Esophagus (tissue), 2 donors: ENCODE measurements around the gene ITPRIP. TPM values are rescaled to one million over a fixed set of nuclear protein-coding genes. Genes with fewer than 3 reads are reported as not detected.

ENCODE experiments used
- H3K27ac ChIP-seq, 2 donors: one replicate each; pipeline ENCODE4 v1.5.1; 2013; ENCODE audit warnings: low read depth in 2 of 2, mild to moderate bottlenecking in 2 of 2, inconsistent platforms in 1 of 2, low read length in 1 of 2, moderate library complexity in 1 of 2
- H3K27me3 ChIP-seq, 2 donors: one replicate each; pipeline ENCODE4 v1.6.1; 2013; ENCODE audit warnings: low read length in 2 of 2, control low read depth in 1 of 2, mild to moderate bottlenecking in 1 of 2; ENCODE audit not compliant: insufficient read depth in 2 of 2, control insufficient read depth in 1 of 2
- H3K36me3 ChIP-seq, 2 donors: one replicate each; pipeline ENCODE4 v1.6.1; 2013; ENCODE audit warnings: low read length in 1 of 2; ENCODE audit not compliant: control insufficient read depth in 2 of 2, insufficient read depth in 2 of 2
- H3K4me1 ChIP-seq, 2 donors: one replicate each; pipeline ENCODE4 v1.6.1; 2013; ENCODE audit warnings: low read length in 1 of 2; ENCODE audit not compliant: control insufficient read depth in 2 of 2, insufficient read depth in 2 of 2
- H3K4me3 ChIP-seq, 2 donors: one replicate each; pipeline ENCODE4 v1.5.1; 2013; ENCODE audit warnings: low read length in 2 of 2, mild to moderate bottlenecking in 2 of 2, low read depth in 1 of 2, moderate library complexity in 1 of 2
- H3K9me3 ChIP-seq, 2 donors: one replicate each; pipeline ENCODE4 v1.6.1; 2013; ENCODE audit warnings: mild to moderate bottlenecking in 2 of 2, low read depth in 1 of 2, low read length in 1 of 2, moderate library complexity in 1 of 2; ENCODE audit not compliant: control insufficient read depth in 2 of 2, insufficient read depth in 1 of 2
- WGBS, 2 donors: extraction: QIAGEN DNeasy Blood & Tissue Kit; methylation state at CpG; one replicate each; pipeline ENCODE4 v1.1.7; 2013; 5-methylcytosine and 5-hydroxymethylcytosine counted together
- polyA plus RNA-seq, 2 donors: library from polyadenylated mRNA; stranded (reverse); fragments of 200-250 nt; gene quantifications; one replicate each; pipeline ENCODE4 v1.2.3, GENCODE V29; 2013
- donor health status: healthy with polysubstance abuse.
- donor health status: Bipolar disorder and iron deficiency.

The ITPRIP gene
- polyA plus RNA-seq, 2 donors: 34.0 to 34.5 TPM

DNA sequence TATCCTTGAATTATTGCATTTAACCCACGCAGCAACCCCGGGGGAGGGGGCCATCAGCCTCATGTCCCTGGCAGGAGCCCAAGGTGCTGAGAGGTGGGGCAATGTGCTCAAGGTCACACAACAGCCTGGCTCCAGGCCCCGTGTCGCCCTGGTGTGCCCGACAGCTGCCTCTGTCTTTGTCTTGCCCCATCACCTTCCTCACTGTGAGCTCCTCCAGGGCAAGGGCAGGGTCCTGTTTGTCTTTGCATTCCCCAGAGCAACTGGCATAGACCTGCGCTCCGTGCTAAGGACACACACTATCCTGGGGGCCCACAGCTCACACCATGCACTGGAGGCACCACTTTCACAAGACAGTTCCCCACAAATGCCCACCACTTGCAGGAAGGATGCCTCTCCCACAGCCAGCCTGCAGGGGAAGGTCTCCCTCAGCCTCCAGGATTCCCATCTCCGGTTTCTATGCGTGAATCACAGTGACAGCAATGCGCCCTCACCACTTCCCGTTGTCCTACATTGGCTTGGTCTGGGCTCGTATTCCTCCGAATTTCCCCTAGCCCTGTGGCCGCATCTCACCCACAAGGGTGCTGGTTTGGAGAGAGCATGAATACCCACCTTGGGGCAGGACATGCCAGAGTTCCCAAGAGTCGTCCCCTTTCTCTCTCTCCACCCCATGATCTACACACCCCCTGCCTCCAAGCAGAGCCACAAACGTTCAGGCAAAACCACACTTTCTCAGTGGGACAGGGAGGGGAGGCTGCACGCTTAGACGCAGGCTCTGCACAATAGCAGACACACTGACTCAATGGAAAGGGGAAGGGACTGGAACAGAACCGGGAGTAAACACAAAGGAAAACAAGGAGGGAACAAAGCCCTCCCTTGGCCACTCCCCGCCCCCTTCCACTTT lies 10.3 kb downstream of the ITPRIP start:
- Histone ChIP-seq H3K9me3 (no peaks in the 10 kb centered on the region), H3K27ac (peak overlapping the region; percentile 92 to 99), H3K36me3 (peaks cover 2 to 7% of the 10 kb centered on the region in 2 donors), H3K4me1 (peaks cover 25 to 60% of the 10 kb centered on the region in 2 donors), H3K27me3 (no peaks in the 10 kb centered on the region), H3K4me3 (peak overlapping the region; percentile 22 to 25)
- 29 to 44% methylated on average over 20 of the region's 20 CpGs for WGBS, 2 donors

DNA sequence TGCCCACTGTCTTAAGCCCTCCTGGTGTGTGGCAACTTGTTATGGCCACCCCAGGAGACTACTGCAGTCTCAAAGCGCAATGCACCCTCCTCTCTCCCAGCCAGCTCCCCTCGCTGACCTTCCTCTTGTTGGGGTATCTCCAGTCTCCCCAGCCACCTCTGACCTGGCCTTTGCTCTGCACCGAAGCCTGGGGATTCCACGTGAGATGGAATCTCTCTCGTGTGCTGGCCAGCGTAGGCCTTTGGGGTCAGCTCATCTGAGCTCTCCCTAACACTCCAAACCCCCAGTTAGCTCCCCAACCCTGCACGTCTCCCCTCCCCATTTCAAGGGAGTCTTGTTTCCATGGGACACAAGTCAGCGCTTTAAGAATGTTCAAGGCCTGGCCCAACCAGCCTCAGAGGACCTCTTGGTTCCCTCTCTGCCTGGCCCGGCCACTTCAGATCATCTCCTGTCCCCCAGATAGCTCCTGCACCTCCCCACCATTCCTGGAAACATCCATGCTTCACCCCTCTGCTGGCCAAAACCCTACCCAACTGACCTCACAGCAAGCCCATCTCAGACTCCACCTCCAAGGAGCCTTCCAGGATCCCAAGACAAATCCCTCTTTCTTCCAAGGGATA lies 11.2 kb downstream of the ITPRIP start:
- Histone ChIP-seq H3K4me3 (no peak overlapping the region), H3K4me1 (peaks cover 28 to 63% of the 10 kb centered on the region in 2 donors)
- WGBS, 2 donors: 96% methylated on average over 9 of the region's 9 CpGs

GRCh38 chr10:104325436-104326435 lies 12.5 kb downstream of the ITPRIP start:
- H3K9me3 ChIP-seq: no peaks in the 10 kb centered on the region
- H3K36me3 ChIP-seq: peaks cover 2 to 6% of the 10 kb centered on the region in 2 donors
- H3K27ac ChIP-seq: peak overlapping the region; percentile 60 to 82
- H3K27me3 ChIP-seq: no peaks in the 10 kb centered on the region
- no peak overlapping the region for H3K4me3 ChIP-seq
- WGBS, 2 donors: 71 to 77% methylated on average over 28 of the region's 28 CpGs
- H3K4me1 ChIP-seq: peaks cover 28 to 68% of the 10 kb centered on the region in 2 donors

More for the DNA sequence above, 11.2 kb downstream of the ITPRIP start:
- Histone ChIP-seq H3K9me3 (no peaks in the 10 kb centered on the region), H3K27me3 (no peaks in the 10 kb centered on the region), H3K27ac (peak overlapping the region; percentile 92 to 99), H3K36me3 (peaks cover 2 to 6% of the 10 kb centered on the region in 2 donors)

DNA sequence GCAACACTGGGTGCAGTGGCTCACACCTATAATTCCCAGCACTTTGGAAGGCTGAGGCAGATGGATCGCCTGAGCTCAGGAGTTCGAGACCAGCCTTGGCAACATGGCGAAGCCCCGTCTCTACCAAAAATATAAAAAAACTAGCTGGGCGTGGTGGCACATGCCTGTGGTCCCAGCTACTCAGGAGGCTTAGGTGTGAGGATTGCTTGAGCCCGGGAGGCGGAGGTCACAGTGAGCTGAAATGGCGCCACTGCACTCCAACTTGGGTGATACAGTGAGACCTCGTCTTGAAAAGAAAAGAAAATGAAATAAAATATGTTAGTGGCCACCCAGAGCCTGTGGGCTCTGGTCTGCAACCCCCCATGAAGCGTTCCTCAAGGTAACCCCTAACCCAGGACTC lies 13.3 kb downstream of the ITPRIP start:
- H3K36me3 ChIP-seq: peaks cover 2 to 6% of the 10 kb centered on the region in 2 donors
- WGBS, 2 donors: 91 to 97% methylated on average over 10 of the region's 10 CpGs
- peaks cover 27 to 67% of the 10 kb centered on the region in 2 donors for H3K4me1 ChIP-seq
- no peaks in the 10 kb centered on the region for H3K27me3 ChIP-seq
- H3K27ac ChIP-seq: peak overlapping the region; percentile 60 to 82
- H3K4me3 ChIP-seq: no peak overlapping the region
- H3K9me3 ChIP-seq: no peaks in the 10 kb centered on the region

DNA sequence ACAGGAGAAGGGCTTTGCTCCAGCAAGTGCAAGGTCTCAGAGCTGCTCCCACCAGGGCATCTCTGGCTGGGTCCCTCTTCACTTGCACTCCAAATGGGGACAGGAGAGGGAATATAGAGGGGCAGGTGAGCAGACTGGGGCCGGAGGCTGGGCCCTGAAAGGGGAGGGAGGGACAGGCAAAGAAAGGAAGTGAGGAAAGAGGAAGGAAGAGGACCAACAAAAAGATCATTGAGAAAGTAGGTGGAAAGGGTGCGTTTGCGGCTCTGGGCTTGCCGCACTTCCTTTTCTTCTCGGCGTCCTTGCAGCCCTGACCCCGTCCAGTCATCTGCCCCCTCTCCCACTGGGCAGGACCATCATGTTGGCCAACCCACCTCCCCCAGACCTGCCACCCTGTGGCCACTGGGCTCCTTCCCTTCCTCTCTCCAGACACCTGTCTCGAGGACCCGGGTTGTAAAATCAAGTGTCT lies 14.0 kb downstream of the ITPRIP start:
- Histone ChIP-seq H3K27ac (peak overlapping the region; percentile 92 to 98), H3K4me3 (no peak overlapping the region), H3K36me3 (peaks cover 2 to 6% of the 10 kb centered on the region in 2 donors), H3K9me3 (no peaks in the 10 kb centered on the region), H3K27me3 (no peaks in the 10 kb centered on the region), H3K4me1 (peaks cover 24 to 66% of the 10 kb centered on the region in 2 donors)
- WGBS, 2 donors: 67 to 77% methylated on average over 9 of the region's 9 CpGs

- no peaks in the 10 kb centered on the region for H3K27me3 ChIP-seq
- H3K27ac ChIP-seq: peak overlapping the region; percentile 92 to 98
- 87 to 90% methylated on average over 4 of the region's 4 CpGs for WGBS, 2 donors
- peaks cover 2 to 6% of the 10 kb centered on the region in 2 donors for H3K36me3 ChIP-seq
- no peak overlapping the region for H3K4me3 ChIP-seq
- peaks cover 27 to 66% of the 10 kb centered on the region in 2 donors for H3K4me1 ChIP-seq
- no peaks in the 10 kb centered on the region for H3K9me3 ChIP-seq
Observed at GRCh38 chr10:104323760-104324201, 14.5 kb downstream of the ITPRIP start.

DNA sequence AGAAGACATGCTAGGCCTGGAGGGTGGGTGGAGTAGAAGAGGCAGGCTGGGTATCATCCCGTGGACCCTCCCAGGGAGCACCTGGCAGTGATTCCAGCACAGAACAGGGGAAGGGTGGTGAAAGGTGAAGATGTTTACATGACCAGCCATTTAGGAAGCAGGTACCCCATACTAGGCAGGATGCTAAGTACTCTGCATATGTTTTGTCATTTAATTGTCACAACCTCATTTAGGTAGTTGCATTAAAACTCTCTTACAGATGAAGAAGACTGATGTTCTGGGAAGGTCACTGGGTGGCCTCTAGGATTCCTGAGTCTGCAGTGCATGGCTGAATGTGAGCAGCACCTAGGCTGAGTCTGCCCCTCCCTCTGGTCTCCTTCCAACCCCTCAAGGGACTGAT lies 15.2 kb downstream of the ITPRIP start:
- no peaks in the 10 kb centered on the region for H3K9me3 ChIP-seq
- peaks cover 27 to 66% of the 10 kb centered on the region in 2 donors for H3K4me1 ChIP-seq
- H3K27ac ChIP-seq: peak overlapping the region; percentile 92 to 98
- peaks cover 2 to 6% of the 10 kb centered on the region in 2 donors for H3K36me3 ChIP-seq
- 56 to 73% methylated on average over 1 of the region's 1 CpG for WGBS, 2 donors
- no peaks in the 10 kb centered on the region for H3K27me3 ChIP-seq
- H3K4me3 ChIP-seq: no peak overlapping the region

- no peaks in the 10 kb centered on the region for H3K9me3 ChIP-seq
- peak overlapping the region; percentile 92 to 98 for H3K27ac ChIP-seq
- H3K4me3 ChIP-seq: no peak overlapping the region
- H3K36me3 ChIP-seq: peaks cover 2 to 6% of the 10 kb centered on the region in 2 donors
- H3K27me3 ChIP-seq: no peaks in the 10 kb centered on the region
- WGBS, 2 donors: 29 to 38% methylated on average over 7 of the region's 7 CpGs
- H3K4me1 ChIP-seq: peaks cover 26 to 65% of the 10 kb centered on the region in 2 donors
Observed at GRCh38 chr10:104322416-104322782, 15.9 kb downstream of the ITPRIP start.
